Keratinocyte (primary cell): Measurements from ENCODE around the gene PDE10A. TPM values are rescaled to one million over a fixed set of nuclear protein-coding genes. Genes with fewer than 3 reads are reported as not detected.

Experiments
- DNase-seq: peaks from one replicate; pipeline ENCODE4 v3.0.0-alpha.2; 2011; ENCODE audit warnings: low read depth, missing footprints, low spot score
- FAIRE-seq: peaks from 2 replicates; lab custom pipeline; 2011; peaks lifted over from hg19 to GRCh38; lab: Jason Lieb, UNC
- H2AFZ ChIP-seq: 2 replicates; pipeline ENCODE4 v1.6.0; 2012; ENCODE audit warnings: low read length, control low read depth, inconsistent platforms; ENCODE audit not compliant: control insufficient read depth
- H3K27ac ChIP-seq: 2 replicates; pipeline ENCODE4 v1.5.1; 2011; ENCODE audit warnings: low read length; ENCODE audit not compliant: control insufficient read depth, insufficient read depth
- H3K27me3 ChIP-seq: 3 replicates; pipeline ENCODE4 v1.6.0; 2011; ENCODE audit warnings: low read length; ENCODE audit not compliant: control insufficient read depth, insufficient read depth; ENCODE audit errors: extremely low read depth
- H3K36me3 ChIP-seq, 2 experiments: 2 replicates in 1 of 2; 3 replicates in 1 of 2; pipeline ENCODE4 v1.5.1; 2011; ENCODE audit warnings: low read length in 2 of 2, mild to moderate bottlenecking in 1 of 2; ENCODE audit not compliant: control insufficient read depth in 2 of 2, insufficient read depth in 2 of 2; ENCODE audit errors: extremely low read depth in 1 of 2
- H3K4me1 ChIP-seq: 3 replicates; pipeline ENCODE4 v1.5.1; 2011; ENCODE audit warnings: low read length; ENCODE audit not compliant: control insufficient read depth, insufficient read depth; ENCODE audit errors: extremely low read depth
- H3K4me2 ChIP-seq: 3 replicates; pipeline ENCODE4 v1.6.0; 2011; ENCODE audit warnings: low read depth, low read length; ENCODE audit not compliant: control insufficient read depth, insufficient read depth; ENCODE audit errors: extremely low read depth
- H3K4me3 ChIP-seq, 3 experiments: fragments of 200-600 bp in 1 of 3; sonication (generic) in 1 of 3; 2 replicates in 2 of 3; 3 replicates in 1 of 3; pipeline ENCODE4 v1.5.1; 2011 to 2016; ENCODE audit warnings: low read length in 3 of 3, mild to moderate bottlenecking in 3 of 3, control low read depth in 2 of 3, inconsistent platforms in 1 of 3, low read depth in 1 of 3, mixed read lengths in 1 of 3, mixed run types in 1 of 3, moderate library complexity in 1 of 3; ENCODE audit not compliant: control insufficient read depth in 2 of 3, insufficient read depth in 2 of 3; ENCODE audit errors: extremely low read depth in 1 of 3
- H3K79me2 ChIP-seq: 2 replicates; pipeline ENCODE4 v1.6.0; 2012; ENCODE audit warnings: low read length; ENCODE audit not compliant: control insufficient read depth, insufficient read depth
- H3K9ac ChIP-seq: 3 replicates; pipeline ENCODE4 v1.6.0; 2011; ENCODE audit warnings: low read length; ENCODE audit not compliant: control insufficient read depth, insufficient read depth; ENCODE audit errors: extremely low read depth
- H3K9me1 ChIP-seq: 3 replicates; pipeline ENCODE4 v1.6.0; 2011; ENCODE audit warnings: low read length; ENCODE audit not compliant: control insufficient read depth, insufficient read depth; ENCODE audit errors: extremely low read depth
- H3K9me3 ChIP-seq: 2 replicates; pipeline ENCODE4 v1.5.1; 2012; ENCODE audit warnings: low read depth, low read length; ENCODE audit not compliant: control insufficient read depth
- H4K20me1 ChIP-seq: 3 replicates; pipeline ENCODE4 v1.6.0; 2011; ENCODE audit warnings: low read length; ENCODE audit not compliant: control insufficient read depth, insufficient read depth; ENCODE audit errors: extremely low read depth
- EZH2 ChIP-seq: IDR thresholded peaks from one replicate; pipeline ENCODE4 v1.6.1; 2012; ENCODE audit warnings: inconsistent platforms, mild to moderate bottlenecking, low read length, moderate library complexity
- dilution Hi-C: fragments of 300-500 bp; cut with MboI; formaldehyde crosslinking; loops from one replicate; pipeline ENCODE4 v1.7.0; 2020; ENCODE audit warnings: low sequenced_read_pairs; ENCODE audit not compliant: extremely low pct_ligation_motif_present
- polyA plus RNA-seq, 5 experiments: library from polyadenylated mRNA; depleted of rRNA in 3 of 5; stranded (reverse) in 3 of 5; stranded (forward) in 1 of 5; unstranded in 1 of 5; fragments of >200 nt; gene quantifications; 1 replicate in 1 of 5; 2 replicates in 3 of 5; 3 replicates in 1 of 5; pipeline versions ENCODE4 v1.2.1 to v1.2.3, GENCODE V29; 2011 to 2012; ENCODE audit warnings: missing spikeins in 2 of 5, low read depth in 1 of 5, low replicate concordance in 1 of 5
- TF ChIP-seq, protein P1 (sequence below), 3 experiments: IDR thresholded peaks in 1 of 3; conservative IDR thresholded peaks in 1 of 3; optimal IDR thresholded peaks in 1 of 3; 2 replicates in 2 of 3; 3 replicates in 1 of 3; pipeline versions ENCODE3 to v1.5.1; 2011; ENCODE audit warnings: low read length in 3 of 3, mild to moderate bottlenecking in 3 of 3, moderate library complexity in 2 of 3, control low read depth in 1 of 3, inconsistent platforms in 1 of 3; ENCODE audit not compliant: insufficient read depth in 2 of 3; ENCODE audit errors: extremely low read depth in 1 of 3

PDE10A gene
- polyA plus RNA-seq, 1 donor (not counting 4 experiments of a cell fraction or from before 2014, with no cell fraction given): not detected

DNA sequence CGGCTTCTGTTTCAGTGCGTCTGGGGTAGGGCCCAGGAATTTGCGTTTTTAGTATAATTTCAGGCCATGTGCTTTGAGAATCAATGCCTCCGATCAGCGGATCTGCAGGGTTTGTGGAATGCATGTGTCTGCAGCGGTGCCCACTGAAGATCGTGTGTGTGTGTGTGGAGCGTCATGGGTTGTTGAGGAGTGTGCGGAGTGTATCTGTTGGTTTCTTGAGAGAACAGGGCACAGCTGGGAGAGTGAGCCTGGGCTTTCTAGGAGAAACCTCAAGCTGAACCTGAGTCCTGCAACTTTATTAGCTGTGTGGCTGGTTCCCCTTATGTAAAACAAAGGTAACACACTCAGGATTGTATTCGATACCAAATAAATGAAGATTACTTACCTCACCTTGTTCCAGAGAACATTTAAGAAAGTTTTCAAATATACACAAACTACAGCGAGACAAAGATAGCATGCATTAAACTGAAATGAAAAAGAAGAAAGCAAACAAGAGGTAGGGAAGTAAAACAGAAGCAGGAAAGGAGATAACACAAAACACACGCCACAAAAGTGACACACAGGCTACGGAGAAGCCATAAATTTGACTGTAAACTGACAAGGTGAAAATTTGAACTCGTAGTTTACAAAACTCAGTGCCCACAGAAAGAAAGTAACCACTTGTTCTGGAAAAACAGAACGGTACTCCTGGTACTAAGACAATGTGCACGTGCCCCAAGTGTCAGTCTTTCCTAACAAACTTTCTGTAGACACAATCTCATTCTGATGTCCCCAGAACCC lies 28.8 kb downstream of the PDE10A start:
- FAIRE-seq: no peak
- H3K27me3 ChIP-seq: no peaks in the 10 kb centered on the region

DNA sequence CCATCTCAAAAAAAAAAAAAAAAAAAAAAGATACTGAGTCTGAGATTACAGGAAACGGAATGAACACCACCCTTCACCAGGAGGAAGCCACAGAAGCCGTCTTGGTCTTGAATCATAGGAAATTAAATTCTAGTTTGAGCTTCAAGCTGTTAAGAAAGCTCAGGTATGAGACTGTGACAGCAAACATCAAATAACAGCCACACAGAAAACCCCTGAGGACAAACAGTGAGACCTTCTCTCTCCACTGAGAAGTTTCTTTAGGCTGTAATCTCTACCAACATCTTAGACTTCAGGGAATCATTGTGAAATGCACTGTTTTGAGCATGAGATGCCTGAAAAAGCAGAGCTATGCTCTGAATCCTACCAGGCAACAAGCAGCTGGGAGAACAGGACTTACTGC lies 30.8 kb downstream of the PDE10A start:
- no peak for FAIRE-seq
- Histone ChIP-seq H3K27ac (no peak overlapping the region), H3K9me3 (peaks cover 2% of the 10 kb centered on the region), H3K9ac (no peak overlapping the region), H3K27me3 (no peaks in the 10 kb centered on the region), H3K4me2 (no peak overlapping the region), H3K9me1 (no peaks in the 10 kb centered on the region), H2AFZ (no peak overlapping the region), H3K79me2 (no peaks in the 10 kb centered on the region), H4K20me1 (no peaks in the 10 kb centered on the region), H3K4me1 (no peaks in the 10 kb centered on the region), H3K4me3 (no peak overlapping the region), H3K36me3 (no peaks in the 10 kb centered on the region)
- no peak for DNase-seq
- dilution Hi-C loops: no loop called here
- TF ChIP-seq, protein P1, sequence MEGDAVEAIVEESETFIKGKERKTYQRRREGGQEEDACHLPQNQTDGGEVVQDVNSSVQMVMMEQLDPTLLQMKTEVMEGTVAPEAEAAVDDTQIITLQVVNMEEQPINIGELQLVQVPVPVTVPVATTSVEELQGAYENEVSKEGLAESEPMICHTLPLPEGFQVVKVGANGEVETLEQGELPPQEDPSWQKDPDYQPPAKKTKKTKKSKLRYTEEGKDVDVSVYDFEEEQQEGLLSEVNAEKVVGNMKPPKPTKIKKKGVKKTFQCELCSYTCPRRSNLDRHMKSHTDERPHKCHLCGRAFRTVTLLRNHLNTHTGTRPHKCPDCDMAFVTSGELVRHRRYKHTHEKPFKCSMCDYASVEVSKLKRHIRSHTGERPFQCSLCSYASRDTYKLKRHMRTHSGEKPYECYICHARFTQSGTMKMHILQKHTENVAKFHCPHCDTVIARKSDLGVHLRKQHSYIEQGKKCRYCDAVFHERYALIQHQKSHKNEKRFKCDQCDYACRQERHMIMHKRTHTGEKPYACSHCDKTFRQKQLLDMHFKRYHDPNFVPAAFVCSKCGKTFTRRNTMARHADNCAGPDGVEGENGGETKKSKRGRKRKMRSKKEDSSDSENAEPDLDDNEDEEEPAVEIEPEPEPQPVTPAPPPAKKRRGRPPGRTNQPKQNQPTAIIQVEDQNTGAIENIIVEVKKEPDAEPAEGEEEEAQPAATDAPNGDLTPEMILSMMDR (optimal IDR thresholded peaks at IDR 0.05 in 1 of 3, IDR thresholded peaks at IDR 0.05 in 1 of 3, conservative IDR thresholded peaks at IDR 0.05 in 1 of 3; ENCODE audit: extremely low read depth in 1 of 3, insufficient read depth in 2 of 3, low read length in 3 of 3): no peak
- no peak for TF ChIP-seq EZH2

More for the DNA sequence above, 28.8 kb downstream of the PDE10A start:
- Histone ChIP-seq H3K36me3 (no peaks in the 10 kb centered on the region), H3K4me3 (no peak overlapping the region), H3K4me1 (no peaks in the 10 kb centered on the region), H3K27ac (no peak overlapping the region), H4K20me1 (no peaks in the 10 kb centered on the region), H3K9ac (no peak overlapping the region), H3K9me3 (peaks cover 2% of the 10 kb centered on the region), H3K79me2 (no peaks in the 10 kb centered on the region), H3K4me2 (no peak overlapping the region), H3K9me1 (no peaks in the 10 kb centered on the region), H2AFZ (no peak overlapping the region)
- DNase-seq: no peak
- TF ChIP-seq, protein P1 (optimal IDR thresholded peaks at IDR 0.05 in 1 of 3, IDR thresholded peaks at IDR 0.05 in 1 of 3, conservative IDR thresholded peaks at IDR 0.05 in 1 of 3; ENCODE audit: extremely low read depth in 1 of 3, insufficient read depth in 2 of 3, low read length in 3 of 3): no peak
- no peak for TF ChIP-seq EZH2
- dilution Hi-C loops: no loop called here
